Upper lobe of left lung (tissue), 4 donors: ENCODE results near the gene ACTBL2.

Experiments
- POLR2A ChIP-seq, 4 donors: fragments of 450-650 bp; IDR thresholded peaks; one replicate each; pipeline ENCODE4 v1.5.1; 2016 to 2017; ENCODE audit warnings: antibody characterized with exemption in 4 of 4, mild to moderate bottlenecking in 2 of 4
- POLR2AphosphoS5 ChIP-seq, 2 donors: sonication (generic); formaldehyde crosslinking; IDR thresholded peaks; one replicate each; pipeline ENCODE4 v1.5.1; 2017; ENCODE audit warnings: antibody characterized with exemption in 2 of 2
- TF ChIP-seq, protein P1 (sequence below), 6 experiments: fragments of 450-650 bp in 4 of 6; fragments of 200-600 bp in 2 of 6; sonication (generic) in 2 of 6; IDR thresholded peaks; one replicate each; pipeline ENCODE4 v1.5.1; 2016 to 2019; ENCODE audit warnings: antibody characterized with exemption in 6 of 6

DNA sequence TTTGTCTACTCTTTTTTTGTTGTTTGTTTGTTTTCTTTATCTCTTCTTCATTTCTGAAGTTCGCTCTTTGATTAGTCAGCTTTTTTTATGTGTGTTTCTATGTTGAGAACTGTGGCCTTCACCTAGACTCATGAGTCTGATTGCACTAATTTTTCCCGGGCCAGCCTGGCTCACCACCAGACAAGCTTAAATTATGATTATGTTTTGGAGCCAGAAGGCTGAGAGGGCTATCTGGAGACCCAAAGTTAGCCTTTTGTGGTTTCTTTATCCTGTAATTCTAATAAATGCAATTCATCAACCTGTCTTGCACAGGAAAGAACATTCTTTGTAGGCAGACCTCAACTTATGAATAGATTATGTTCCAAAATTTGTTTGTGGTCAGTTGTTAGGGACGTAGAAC is 20.8 kb upstream of the ACTBL2 start:
- TF ChIP-seq, protein P1, sequence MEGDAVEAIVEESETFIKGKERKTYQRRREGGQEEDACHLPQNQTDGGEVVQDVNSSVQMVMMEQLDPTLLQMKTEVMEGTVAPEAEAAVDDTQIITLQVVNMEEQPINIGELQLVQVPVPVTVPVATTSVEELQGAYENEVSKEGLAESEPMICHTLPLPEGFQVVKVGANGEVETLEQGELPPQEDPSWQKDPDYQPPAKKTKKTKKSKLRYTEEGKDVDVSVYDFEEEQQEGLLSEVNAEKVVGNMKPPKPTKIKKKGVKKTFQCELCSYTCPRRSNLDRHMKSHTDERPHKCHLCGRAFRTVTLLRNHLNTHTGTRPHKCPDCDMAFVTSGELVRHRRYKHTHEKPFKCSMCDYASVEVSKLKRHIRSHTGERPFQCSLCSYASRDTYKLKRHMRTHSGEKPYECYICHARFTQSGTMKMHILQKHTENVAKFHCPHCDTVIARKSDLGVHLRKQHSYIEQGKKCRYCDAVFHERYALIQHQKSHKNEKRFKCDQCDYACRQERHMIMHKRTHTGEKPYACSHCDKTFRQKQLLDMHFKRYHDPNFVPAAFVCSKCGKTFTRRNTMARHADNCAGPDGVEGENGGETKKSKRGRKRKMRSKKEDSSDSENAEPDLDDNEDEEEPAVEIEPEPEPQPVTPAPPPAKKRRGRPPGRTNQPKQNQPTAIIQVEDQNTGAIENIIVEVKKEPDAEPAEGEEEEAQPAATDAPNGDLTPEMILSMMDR (IDR thresholded peaks at IDR 0.05), result no peak
- no peak for TF ChIP-seq POLR2A (IDR thresholded peaks at IDR 0.05)
- TF ChIP-seq POLR2AphosphoS5 (IDR thresholded peaks at IDR 0.05), result no peak
